GM13976 (cell line): ENCODE results near the gene CCSER2.
"Not testable (repeated sequence)": the region's sequence is repeated elsewhere in the genome, so short reads cannot be mapped to it uniquely, and the experiment has no call there.

Experiments used
- DNase-seq: peaks from one replicate; pipeline ENCODE4 v3.0.0; 2012; ENCODE audit warnings: low spot score
- in situ Hi-C: fragments of 300-500 bp; cut with MboI; formaldehyde crosslinking; loops from one replicate; pipeline ENCODE4 v1.12.0; 2022; ENCODE audit warnings: low sequenced_read_pairs, mixed read lengths, inconsistent platforms; ENCODE audit not compliant: unreplicated experiment
- TF ChIP-seq, protein P1 (sequence below): IDR thresholded peaks from 2 replicates; pipeline ENCODE4 v1.5.1; 2012; ENCODE audit warnings: borderline replicate concordance, mild to moderate bottlenecking; ENCODE audit not compliant: insufficient read depth; ENCODE audit errors: extremely low read depth, missing control alignments, control extremely low read depth

Gene CCSER2

DNA sequence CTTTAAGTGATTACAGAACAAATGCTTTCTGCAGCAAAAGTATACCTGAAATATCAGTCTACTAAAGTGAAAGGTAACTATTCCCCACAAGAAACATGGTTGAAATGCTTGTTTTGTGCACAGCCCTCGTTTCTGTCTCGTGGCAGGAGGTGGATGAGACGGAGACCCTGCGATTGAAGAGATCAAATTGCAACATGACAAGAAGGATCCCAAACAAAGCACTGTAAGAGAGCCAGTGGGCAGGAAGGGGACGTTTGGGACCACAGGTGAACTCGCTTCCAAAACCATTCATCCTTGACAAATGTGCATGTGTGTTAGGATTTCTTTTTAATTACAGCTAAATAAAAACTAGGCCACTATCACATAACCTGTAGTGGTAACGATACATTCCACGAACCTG is 192.6 kb downstream of the CCSER2 start:
- no peak for DNase-seq
- TF ChIP-seq, protein P1, sequence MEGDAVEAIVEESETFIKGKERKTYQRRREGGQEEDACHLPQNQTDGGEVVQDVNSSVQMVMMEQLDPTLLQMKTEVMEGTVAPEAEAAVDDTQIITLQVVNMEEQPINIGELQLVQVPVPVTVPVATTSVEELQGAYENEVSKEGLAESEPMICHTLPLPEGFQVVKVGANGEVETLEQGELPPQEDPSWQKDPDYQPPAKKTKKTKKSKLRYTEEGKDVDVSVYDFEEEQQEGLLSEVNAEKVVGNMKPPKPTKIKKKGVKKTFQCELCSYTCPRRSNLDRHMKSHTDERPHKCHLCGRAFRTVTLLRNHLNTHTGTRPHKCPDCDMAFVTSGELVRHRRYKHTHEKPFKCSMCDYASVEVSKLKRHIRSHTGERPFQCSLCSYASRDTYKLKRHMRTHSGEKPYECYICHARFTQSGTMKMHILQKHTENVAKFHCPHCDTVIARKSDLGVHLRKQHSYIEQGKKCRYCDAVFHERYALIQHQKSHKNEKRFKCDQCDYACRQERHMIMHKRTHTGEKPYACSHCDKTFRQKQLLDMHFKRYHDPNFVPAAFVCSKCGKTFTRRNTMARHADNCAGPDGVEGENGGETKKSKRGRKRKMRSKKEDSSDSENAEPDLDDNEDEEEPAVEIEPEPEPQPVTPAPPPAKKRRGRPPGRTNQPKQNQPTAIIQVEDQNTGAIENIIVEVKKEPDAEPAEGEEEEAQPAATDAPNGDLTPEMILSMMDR, result no peak
- in situ Hi-C loops, result no loop called here

GRCh38 chr10:84521468-84521867 is 193.1 kb downstream of the CCSER2 start:
- TF ChIP-seq, protein P1, result no peak
- no peak for DNase-seq
- in situ Hi-C loops, result no loop called here

DNA sequence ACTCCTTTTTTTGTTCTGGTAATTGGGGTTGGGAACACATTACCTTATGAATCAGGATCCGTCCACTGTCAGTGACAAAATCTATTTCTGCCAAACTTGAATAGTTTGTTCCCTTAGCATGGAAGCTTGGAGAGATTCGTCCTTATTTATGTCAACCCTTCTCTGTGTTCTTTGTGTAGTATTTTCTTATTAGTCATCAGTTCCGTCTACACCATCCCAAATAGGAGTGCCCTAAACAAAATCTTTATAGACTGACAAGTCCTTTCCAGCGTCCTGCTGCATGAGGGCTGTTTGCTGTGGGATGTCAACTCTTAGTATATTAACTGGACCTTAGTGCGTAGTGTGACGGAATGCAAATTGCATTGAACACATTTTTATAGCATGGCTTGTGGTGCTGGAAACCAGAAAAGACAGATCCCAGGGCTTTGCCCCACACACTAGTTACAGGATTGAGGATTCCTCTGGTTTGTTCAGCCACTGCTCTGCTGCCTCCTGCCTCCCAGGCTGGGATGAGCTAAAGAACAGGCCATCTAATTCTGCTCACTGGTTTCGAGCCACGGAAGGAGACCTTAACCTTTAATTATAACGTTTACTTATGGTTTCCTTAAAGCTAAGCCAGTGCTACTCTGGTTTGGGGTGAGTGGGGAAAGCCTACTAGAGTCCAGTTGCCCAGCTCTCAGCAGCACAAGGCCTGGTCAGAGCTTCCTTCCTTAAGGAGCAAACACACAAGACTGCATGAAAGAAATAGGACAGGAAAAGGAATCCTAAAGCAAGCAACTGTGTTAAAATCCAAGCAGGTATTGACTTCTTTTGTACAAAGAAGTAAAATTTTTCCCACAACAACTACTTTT is 194.4 kb downstream of the CCSER2 start:
- TF ChIP-seq, protein P1, result no peak
- in situ Hi-C loops, result no loop called here
- no peak for DNase-seq

DNA sequence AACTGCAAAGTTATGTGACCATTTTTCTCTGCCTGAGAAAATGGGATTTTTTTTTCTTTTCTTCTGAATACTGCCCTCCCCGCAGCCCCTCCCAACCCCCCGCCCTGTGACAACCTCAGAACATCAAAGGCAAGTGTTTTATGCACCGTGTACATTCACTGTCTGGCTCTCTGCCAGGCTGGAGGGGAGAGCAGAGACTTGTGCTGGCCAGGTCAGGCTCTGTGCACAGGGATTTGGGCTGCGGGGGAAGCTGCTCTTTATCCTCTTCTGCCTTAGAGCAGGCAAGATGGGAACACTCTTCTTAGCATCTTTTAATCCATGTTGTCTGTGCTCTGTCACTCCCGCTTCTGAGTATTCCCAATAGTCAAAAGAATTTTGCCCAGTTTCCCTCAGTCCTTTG is 195.1 kb downstream of the CCSER2 start:
- TF ChIP-seq, protein P1, result no peak
- DNase-seq, result no peak
- in situ Hi-C loops, result no loop called here

DNA sequence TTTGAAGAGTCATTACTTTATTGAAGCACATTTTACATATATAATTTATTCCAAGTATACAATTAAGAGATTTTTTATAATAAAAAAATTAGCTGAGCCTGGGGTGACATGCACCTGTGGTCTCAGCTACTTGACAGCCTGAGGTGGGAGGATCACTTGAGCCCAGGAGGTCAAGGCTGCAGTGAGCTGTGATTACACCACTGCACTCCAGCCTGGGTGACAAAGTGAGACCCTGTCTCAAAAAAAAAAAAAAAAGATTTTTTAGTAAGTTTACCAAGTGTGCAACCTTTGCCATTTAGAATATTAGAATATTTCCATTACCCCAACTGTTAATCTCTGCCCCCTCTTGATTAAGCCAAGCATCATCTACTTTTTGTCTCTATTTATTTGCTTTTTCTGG is 196.0 kb downstream of the CCSER2 start:
- TF ChIP-seq, protein P1, result no peak
- DNase-seq, result no peak
- in situ Hi-C loops, result no loop called here

GRCh38 chr10:84525120-84525806 is 196.9 kb downstream of the CCSER2 start:
- in situ Hi-C loops, result no loop called here
- TF ChIP-seq, protein P1, result no peak
- no peak for DNase-seq

- DNase-seq, in situ Hi-C loops: not testable (repeated sequence)
Observed at GRCh38 chr10:84525807-84526182, 197.4 kb downstream of the CCSER2 start.

DNA sequence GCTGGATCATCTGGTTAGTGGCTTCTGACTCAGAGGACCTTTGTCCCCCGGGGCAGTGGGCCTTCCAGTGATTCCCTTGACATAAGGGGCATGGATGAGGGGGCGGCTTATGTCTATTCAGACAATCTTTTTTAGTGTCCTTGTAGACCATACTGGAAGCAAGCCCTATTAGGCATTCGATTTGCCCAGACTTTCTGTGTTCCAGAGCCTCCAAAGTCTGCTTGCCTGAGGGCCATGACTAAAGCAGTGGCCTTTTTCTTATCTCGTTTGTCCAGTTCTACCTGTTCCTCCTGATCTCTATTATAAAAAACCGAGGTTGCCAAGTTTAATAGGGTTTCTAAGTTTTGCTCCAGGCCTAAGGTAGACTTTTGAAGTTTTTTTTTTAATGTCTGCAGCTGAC is 199.0 kb downstream of the CCSER2 start:
- DNase-seq, in situ Hi-C loops: not testable (repeated sequence)

- in situ Hi-C loops, result not testable (repeated sequence)
Observed at GRCh38 chr10:84528526-84528925, 200.1 kb downstream of the CCSER2 start.

More at GRCh38 chr10:84528526-84528925, 200.1 kb downstream of the CCSER2 start:
- DNase-seq, result not testable (repeated sequence)
